SH-SY5Y (cell line): ENCODE measurements around the gene BTBD6.

Experiments used
- GATA2 ChIP-seq: IDR thresholded peaks from 2 replicates; pipeline ENCODE4 v1.6.1; 2011; ENCODE audit warnings: mild to moderate bottlenecking, low read depth, low read length
- GATA3 ChIP-seq: IDR thresholded peaks from 2 replicates; pipeline ENCODE4 v1.6.1; 2011; ENCODE audit warnings: low read depth, mild to moderate bottlenecking, low read length, moderate library complexity

DNA sequence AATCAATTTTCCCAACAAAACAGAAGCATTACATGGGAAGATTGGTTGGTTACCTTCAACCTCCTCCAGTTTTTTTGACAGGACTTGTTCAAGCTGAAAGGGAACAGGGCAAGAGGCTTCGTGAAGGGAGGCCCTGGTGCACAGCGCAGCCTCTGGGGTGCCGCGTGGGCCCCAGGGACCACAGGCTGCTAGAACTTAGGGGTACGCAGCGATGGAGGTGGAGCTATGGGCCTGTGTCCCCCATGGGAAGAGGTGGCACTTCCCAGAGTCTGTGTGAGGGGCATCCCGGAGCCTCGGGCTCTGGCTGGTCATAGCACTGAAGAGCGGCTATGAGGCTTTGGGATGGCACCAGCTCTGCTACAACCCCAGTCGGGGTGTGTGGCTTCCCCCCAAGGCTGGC is 22.1 kb upstream of the BTBD6 start:
- TF ChIP-seq GATA3 (no peak), GATA2 (no peak)
